Aorta (tissue), 5 donors: ENCODE data around the gene GLDN. TPM values are rescaled to one million over a fixed set of nuclear protein-coding genes. Genes with fewer than 3 reads are reported as not detected.

Experiments
- ATAC-seq: fragments of 200-7000 bp; cut with Tn5 transposase; one replicate; pipeline ENCODE4 v1.9.1; 2022; ENCODE audit warnings: moderate library complexity; ENCODE audit not compliant: low FRiP score
- DNase-seq, 2 donors: peaks; one replicate each; pipeline ENCODE4 v3.0.0-alpha.2; 2020
- H3K27ac ChIP-seq, 2 donors: one replicate each; pipeline ENCODE4 v1.5.1; 2013; ENCODE audit warnings: low read length in 2 of 2, mild to moderate bottlenecking in 2 of 2, moderate library complexity in 2 of 2, control low read depth in 1 of 2, inconsistent platforms in 1 of 2, low read depth in 1 of 2
- H3K27me3 ChIP-seq, 2 donors: one replicate each; pipeline ENCODE4 v1.6.1; 2013; ENCODE audit warnings: control low read depth in 1 of 2, low read length in 1 of 2, mild to moderate bottlenecking in 1 of 2, moderate library complexity in 1 of 2; ENCODE audit not compliant: insufficient read depth in 2 of 2, control insufficient read depth in 1 of 2
- H3K36me3 ChIP-seq, 2 donors: one replicate each; pipeline ENCODE4 v1.6.1; 2013; ENCODE audit warnings: control low read depth in 1 of 2, low read length in 1 of 2, mild to moderate bottlenecking in 1 of 2; ENCODE audit not compliant: insufficient read depth in 2 of 2, control insufficient read depth in 1 of 2
- H3K4me1 ChIP-seq, 2 donors: one replicate each; pipeline ENCODE4 v1.6.1; 2013; ENCODE audit warnings: low read length in 2 of 2, control low read depth in 1 of 2, mild to moderate bottlenecking in 1 of 2, moderate library complexity in 1 of 2; ENCODE audit not compliant: insufficient read depth in 2 of 2, control insufficient read depth in 1 of 2
- H3K4me3 ChIP-seq, 2 donors: one replicate each; pipeline ENCODE4 v1.5.1; 2013; ENCODE audit warnings: low read length in 2 of 2, control low read depth in 1 of 2, mild to moderate bottlenecking in 1 of 2
- H3K9me3 ChIP-seq: one replicate; pipeline ENCODE4 v1.6.1; 2013; ENCODE audit warnings: mild to moderate bottlenecking, low read length; ENCODE audit not compliant: control insufficient read depth
- WGBS, 2 donors: extraction: QIAGEN DNeasy Blood & Tissue Kit; methylation state at CpG; one replicate each; pipeline ENCODE4 v1.1.7; 2013; 5-methylcytosine and 5-hydroxymethylcytosine counted together
- intact Hi-C, 2 donors: fragments of 100-400 bp; cut with DNase I; formaldehyde crosslinking; loops; one replicate each; pipeline versions ENCODE4 v1.14.2 to v1.15.0; 2022
- long read RNA-seq, 2 donors: library from polyadenylated mRNA; unstranded; transcript quantifications; one replicate each; pipeline ENCODE4 v2.0.0, GENCODE V29; 2020 to 2021
- polyA plus RNA-seq, 2 donors: library from polyadenylated mRNA; stranded (reverse); fragments of 200-250 nt; gene quantifications; one replicate each; pipeline ENCODE4 v1.2.3, GENCODE V29; 2013
- total RNA-seq, 2 donors: library from RNA; stranded (reverse); fragmentation: NEBNext Ultra II Directional; extraction: Animal tissue kit (Norgen Biotek cat#: 25700); gene quantifications; one replicate each; pipeline ENCODE4 v1.2.1, GENCODE V29; 2021
- donor health status: healthy with polysubstance abuse.
- donor health status: Bipolar disorder and iron deficiency.
- donor health status: DM: no; HTN: no; CAD: no.
- donor health status: DM: no; HTN: no; CAD: no.
- donor health status: DM: yes; HTN: yes; CAD: no.

GLDN gene
- total RNA-seq, result 10 to 100 TPM; 23.0 to 49.2 TPM
- 1 to 10 TPM; 3.0 to 8.8 TPM for polyA plus RNA-seq
- long read RNA-seq, donor 1, partial matches to known transcripts, result 0 of 27 reads
- long read RNA-seq, donor 1, other reads (novel, unspliced or antisense), result 27 of 27 reads
- long read RNA-seq, donor 2, partial matches to known transcripts, result 2 of 7 reads
- long read RNA-seq, donor 2, other reads (novel, unspliced or antisense), result 5 of 7 reads

DNA sequence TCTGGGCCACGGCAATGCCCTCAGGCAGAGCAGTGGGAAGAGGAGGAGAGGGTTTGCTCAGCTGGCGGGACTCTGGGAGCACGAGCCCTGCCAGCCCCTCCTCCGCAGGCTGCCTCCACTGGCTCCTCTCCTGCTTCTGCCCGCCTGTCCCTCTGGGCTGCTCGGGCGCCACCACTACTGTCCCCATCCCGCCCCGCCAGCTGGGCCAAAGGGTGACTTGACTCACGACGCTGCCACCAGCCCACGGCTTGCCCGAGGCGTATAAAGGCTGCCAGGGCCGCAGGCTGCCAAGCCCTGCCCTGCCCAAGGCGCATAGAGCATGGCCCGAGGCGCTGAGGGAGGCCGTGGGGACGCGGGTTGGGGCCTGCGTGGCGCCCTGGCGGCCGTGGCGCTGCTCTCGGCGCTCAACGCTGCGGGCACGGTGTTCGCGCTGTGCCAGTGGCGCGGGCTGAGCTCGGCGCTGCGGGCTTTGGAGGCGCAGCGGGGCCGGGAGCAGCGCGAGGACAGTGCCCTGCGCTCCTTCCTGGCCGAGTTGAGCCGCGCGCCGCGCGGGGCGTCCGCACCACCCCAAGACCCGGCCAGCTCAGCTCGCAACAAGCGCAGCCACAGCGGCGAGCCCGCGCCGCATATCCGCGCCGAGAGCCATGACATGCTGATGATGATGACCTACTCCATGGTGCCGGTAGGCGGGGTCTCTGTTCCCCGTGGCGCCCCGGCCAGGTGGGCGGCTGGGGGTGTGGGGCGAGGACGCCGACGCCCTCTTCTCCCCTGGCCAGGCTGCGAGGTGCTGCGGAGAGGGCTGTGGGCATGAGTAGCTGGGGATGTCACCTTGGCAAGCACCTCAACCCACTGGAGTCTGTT, at the start of gene GLDN:
TSS of gene GLDN (plus strand) at position 290 of the 861 bp plus-strand sequence. CDS start at position 320, 30 bp downstream.
- H3K4me3 ChIP-seq, result peak within 1 kb of the TSS; percentile 43 to 66
- WGBS, 2 donors, result 1% methylated on average over 66 to 76 of the region's 76 CpGs
- H3K27ac ChIP-seq, result peak within 1 kb of the TSS; percentile 68 to 79
- intact Hi-C loops, result loop anchor here (1.0 to 5.0 kb wide), 2 partner anchors 8 to 44 kb away; no protein-coding TSS in a partner anchor
- H3K27me3 ChIP-seq, result no peaks in the 10 kb centered on the region
- DNase-seq, result peak; percentile 84 to 91
- H3K36me3 ChIP-seq, result no peaks in the 10 kb centered on the region
- H3K4me1 ChIP-seq, result no peaks in the 10 kb centered on the region
- H3K9me3 ChIP-seq, result no peaks in the 10 kb centered on the region
- peak; percentile 90 for ATAC-seq

DNA sequence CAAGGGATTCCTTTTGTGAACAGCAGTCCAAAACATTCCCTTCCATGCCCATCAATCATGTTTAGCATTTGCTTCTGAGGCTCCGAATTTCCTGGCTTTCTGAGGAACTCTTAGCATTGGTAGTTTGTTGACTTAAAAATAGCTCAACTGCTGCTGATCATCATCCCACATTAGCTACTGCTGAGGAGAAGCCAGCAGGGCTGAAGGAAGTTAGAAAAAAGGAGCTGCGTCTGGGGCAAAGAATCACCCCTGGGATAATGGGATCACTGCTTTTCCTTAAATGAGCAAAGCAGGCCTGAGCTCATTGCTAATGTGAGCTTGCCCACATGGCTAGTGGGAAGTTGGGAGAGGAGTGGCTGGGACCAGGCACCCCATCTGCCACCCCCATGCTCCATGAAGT, 42.8 kb upstream of the GLDN start:
- Histone ChIP-seq H3K36me3 (no peaks in the 10 kb centered on the region), H3K27ac (no peak overlapping the region), H3K4me1 (no peaks in the 10 kb centered on the region), H3K9me3 (no peaks in the 10 kb centered on the region), H3K27me3 (no peaks in the 10 kb centered on the region), H3K4me3 (no peak overlapping the region)
- WGBS, 2 donors, result 9 to 15% methylated on average over 2 of the region's 2 CpGs
- ATAC-seq (no peak), DNase-seq (no peak)
- intact Hi-C loops, result loop anchor here in 1 of 2 donors (5.0 kb wide), 1 partner anchor 44 kb away; the partner anchor contains the start of gene GLDN

DNA sequence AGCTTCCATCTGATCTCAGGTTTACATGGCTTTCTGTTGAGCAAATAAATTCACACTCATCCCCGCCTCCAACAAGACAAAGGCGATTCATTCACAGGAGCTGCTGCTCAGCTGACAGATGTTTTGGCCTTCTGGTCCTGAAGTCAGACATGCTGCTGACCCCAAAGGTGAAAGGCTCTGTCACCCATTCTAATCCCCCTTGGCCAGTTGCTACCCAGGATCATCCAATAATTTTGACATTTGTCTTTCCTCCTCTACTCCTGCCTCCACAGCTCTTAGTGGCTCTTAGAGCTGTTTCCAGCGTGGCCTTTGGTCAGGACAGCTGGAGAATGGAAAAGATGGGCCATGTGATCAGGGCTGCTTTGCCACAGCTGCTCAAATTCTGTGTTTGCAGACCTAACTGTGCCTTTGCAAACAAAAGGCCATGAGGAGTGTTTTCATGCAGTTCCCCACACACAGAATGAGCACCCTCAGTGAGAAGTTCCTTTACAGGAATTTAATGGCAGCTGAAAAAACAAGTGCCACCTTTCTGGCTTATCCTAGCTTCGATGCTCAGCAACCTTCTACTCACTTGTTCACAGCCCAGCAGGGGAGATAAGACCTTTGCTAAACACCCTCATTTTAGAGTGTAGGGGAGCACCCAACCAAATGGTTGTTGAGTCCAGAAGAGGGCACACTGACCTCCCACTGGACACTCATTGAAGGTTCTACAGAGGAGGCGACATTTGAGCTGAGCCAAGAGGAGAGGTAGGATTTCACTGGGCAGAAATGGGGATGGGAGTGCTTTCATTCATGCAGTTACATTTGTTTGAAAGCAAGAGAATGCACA, 42.1 kb upstream of the GLDN start:
- Histone ChIP-seq H3K4me3 (no peak overlapping the region), H3K4me1 (no peaks in the 10 kb centered on the region), H3K36me3 (no peaks in the 10 kb centered on the region), H3K27ac (no peak overlapping the region), H3K27me3 (no peaks in the 10 kb centered on the region), H3K9me3 (no peaks in the 10 kb centered on the region)
- 95 to 96% methylated on average over 5 of the region's 5 CpGs for WGBS, 2 donors
- intact Hi-C loops, result loop anchor here in 1 of 2 donors (5.0 kb wide), 1 partner anchor 43 kb away; the partner anchor contains the start of gene GLDN
- ATAC-seq, result no peak
- no peak for DNase-seq

DNA sequence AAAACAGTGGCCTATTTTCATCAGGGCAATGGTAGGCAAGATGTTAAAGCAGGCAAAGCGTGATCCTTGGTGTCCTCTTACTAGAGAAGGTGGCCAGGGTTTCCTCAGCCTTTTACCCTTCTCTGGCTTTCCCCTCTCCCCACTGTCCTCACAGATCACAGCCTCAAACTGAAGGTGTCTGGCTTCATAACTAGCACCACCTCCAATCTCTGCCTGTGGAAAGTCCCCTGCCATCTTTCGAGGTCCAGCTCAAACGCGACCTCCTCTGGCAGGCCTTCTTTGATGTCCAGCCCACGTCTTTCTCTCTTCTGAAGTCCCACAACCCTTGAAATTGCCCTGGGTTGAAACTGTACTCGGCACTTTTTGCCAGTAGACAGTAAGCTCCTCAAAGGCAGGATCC, 39.0 kb upstream of the GLDN start:
- ATAC-seq (no peak), DNase-seq (no peak)
- H3K4me3 ChIP-seq, result no peak overlapping the region
- no peaks in the 10 kb centered on the region for H3K27me3 ChIP-seq
- no peak overlapping the region for H3K27ac ChIP-seq
- no peaks in the 10 kb centered on the region for H3K9me3 ChIP-seq
- intact Hi-C loops, result no loop called here
- H3K4me1 ChIP-seq, result peaks cover 0 to 2% of the 10 kb centered on the region in 2 donors
- no peaks in the 10 kb centered on the region for H3K36me3 ChIP-seq
- 74 to 94% methylated on average over 6 of the region's 6 CpGs for WGBS, 2 donors

DNA sequence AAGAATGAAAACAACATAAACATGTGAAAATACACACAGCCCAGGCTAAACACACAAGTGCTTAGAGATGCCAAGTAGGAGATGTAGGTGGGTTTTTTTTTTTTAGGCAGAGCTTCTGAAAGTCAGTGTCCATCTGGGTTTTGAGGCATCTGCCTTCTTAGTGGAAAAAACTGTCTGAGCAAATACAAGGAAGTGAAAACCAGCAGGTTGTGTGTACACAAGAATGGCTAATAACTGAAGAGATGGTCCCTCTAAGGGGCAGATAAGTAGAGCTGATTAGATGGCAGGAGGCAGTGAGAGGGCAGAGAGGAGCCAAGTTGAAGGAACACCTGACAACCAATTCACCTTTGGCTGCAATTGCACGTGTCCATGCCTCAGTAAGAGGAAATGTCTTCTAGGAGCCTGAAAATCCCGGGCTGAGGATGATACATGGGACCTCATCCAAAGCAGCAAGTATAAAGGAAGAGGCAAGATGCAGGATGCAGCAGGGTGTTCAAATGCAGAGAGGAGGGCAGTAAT, 37.9 kb upstream of the GLDN start:
- DNase-seq (no peak), ATAC-seq (no peak)
- H3K27ac ChIP-seq, result no peak overlapping the region
- H3K4me3 ChIP-seq, result no peak overlapping the region
- no peaks in the 10 kb centered on the region for H3K9me3 ChIP-seq
- H3K36me3 ChIP-seq, result no peaks in the 10 kb centered on the region
- WGBS, 2 donors, result 83 to 84% methylated on average over 2 of the region's 2 CpGs
- peaks cover 0 to 2% of the 10 kb centered on the region in 2 donors for H3K4me1 ChIP-seq
- no peaks in the 10 kb centered on the region for H3K27me3 ChIP-seq
- intact Hi-C loops, result no loop called here

DNA sequence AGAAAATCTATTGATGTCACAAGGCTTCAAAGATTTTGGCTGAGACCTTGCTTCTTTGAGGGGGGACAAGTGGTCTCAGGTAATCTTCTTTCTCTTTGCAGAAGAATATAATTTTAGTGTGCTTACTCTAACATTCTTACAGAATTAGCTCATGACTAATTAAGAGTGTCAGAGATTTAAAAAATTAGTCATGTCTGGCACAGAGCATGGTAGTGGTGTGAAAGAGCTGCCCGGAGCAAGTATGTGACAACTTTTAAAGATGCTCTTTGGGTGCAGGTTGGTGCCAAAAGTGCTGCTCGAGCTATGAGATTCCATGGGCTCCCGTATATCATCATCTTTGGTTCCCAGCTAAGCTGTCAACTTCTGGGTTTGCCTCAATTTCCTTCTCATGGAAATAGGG, 34.1 kb upstream of the GLDN start:
- H3K9me3 ChIP-seq, result no peaks in the 10 kb centered on the region
- ATAC-seq, result no peak

DNA sequence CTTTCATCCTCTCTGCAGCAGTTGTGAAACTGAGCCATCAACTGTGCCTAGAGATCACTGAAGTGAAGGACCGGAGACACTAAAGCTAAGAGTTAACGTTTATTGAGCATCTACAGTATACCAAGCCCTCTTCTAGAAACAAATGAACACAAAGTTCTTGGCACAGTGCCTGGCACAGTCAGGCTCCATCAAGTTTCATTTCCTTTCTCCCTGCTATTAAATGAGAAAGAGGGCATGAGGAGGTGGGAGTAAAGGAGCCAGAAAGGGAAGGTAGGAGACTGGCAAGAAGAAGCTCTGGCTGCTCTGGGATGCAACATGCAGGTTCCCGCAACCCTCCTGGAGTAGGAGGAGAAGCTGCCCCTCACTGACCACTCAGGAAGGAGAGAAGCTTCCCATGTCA, 33.6 kb upstream of the GLDN start:
- H3K4me1 ChIP-seq, result peaks cover 0 to 5% of the 10 kb centered on the region in 2 donors
- no peak overlapping the region for H3K4me3 ChIP-seq
- H3K9me3 ChIP-seq, result no peaks in the 10 kb centered on the region
- intact Hi-C loops, result no loop called here
- H3K36me3 ChIP-seq, result no peaks in the 10 kb centered on the region
- DNase-seq (no peak), ATAC-seq (no peak)
- 73 to 75% methylated on average over 2 to 3 of the region's 3 CpGs for WGBS, 2 donors
- H3K27me3 ChIP-seq, result no peaks in the 10 kb centered on the region
- H3K27ac ChIP-seq, result no peak overlapping the region

More for the DNA sequence above, 34.1 kb upstream of the GLDN start:
- no peak overlapping the region for H3K27ac ChIP-seq
- WGBS, 2 donors, result 45 to 67% methylated on average over 3 of the region's 3 CpGs
- DNase-seq, result no peak
- intact Hi-C loops, result no loop called here
- H3K36me3 ChIP-seq, result no peaks in the 10 kb centered on the region
- peaks cover 0 to 5% of the 10 kb centered on the region in 2 donors for H3K4me1 ChIP-seq
- no peak overlapping the region for H3K4me3 ChIP-seq
- H3K27me3 ChIP-seq, result no peaks in the 10 kb centered on the region

DNA sequence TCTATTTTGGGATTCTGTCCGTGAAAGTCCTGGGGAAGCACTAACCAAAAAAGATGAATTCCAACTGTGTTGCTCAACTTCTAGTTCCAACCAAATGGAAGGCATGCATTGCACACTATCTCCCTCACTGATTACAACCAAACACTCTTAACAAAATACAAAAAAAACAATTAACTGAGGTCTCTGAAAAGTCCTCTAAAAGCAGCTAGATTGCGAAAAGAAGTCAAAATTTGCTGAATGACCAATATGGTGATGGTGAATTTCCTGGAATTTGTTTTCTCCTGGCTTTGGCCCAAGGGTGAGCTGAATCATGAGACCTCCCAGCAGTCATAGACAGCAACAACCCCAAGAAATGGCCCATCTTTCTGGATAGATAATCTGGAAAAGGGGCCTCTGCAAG, 31.4 kb upstream of the GLDN start:
- Histone ChIP-seq H3K36me3 (no peaks in the 10 kb centered on the region), H3K27ac (no peak overlapping the region), H3K4me3 (no peak overlapping the region), H3K27me3 (no peaks in the 10 kb centered on the region), H3K9me3 (no peaks in the 10 kb centered on the region), H3K4me1 (peaks cover 0 to 5% of the 10 kb centered on the region in 2 donors)
- ATAC-seq (peak; percentile 50), DNase-seq (peak in 1 of 2 donors; percentile 59)
- intact Hi-C loops, result no loop called here
- 51 to 64% methylated on average over 2 of the region's 2 CpGs for WGBS, 2 donors
